DMS 273 treated with DMSO at 0.1 percent for 48 hours (cell line): ENCODE measurements around the gene TUBB3.
"Not testable (repeated sequence)": the region's sequence is repeated elsewhere in the genome, so short reads cannot be mapped to it uniquely, and the experiment has no call there.

Source experiments
- DNase-seq: peaks from one replicate; lab custom pipeline; 2025; lab: John Stamatoyannopoulos, UW

TUBB3 gene

GRCh38 chr16:89922884-89923639 is at the start of gene TUBB3:
TSS of gene TUBB3 (plus strand) at chr16:89923342. CDS start at chr16:89923402, 60 bp downstream.
- DNase-seq = peak; percentile 30

DNA sequence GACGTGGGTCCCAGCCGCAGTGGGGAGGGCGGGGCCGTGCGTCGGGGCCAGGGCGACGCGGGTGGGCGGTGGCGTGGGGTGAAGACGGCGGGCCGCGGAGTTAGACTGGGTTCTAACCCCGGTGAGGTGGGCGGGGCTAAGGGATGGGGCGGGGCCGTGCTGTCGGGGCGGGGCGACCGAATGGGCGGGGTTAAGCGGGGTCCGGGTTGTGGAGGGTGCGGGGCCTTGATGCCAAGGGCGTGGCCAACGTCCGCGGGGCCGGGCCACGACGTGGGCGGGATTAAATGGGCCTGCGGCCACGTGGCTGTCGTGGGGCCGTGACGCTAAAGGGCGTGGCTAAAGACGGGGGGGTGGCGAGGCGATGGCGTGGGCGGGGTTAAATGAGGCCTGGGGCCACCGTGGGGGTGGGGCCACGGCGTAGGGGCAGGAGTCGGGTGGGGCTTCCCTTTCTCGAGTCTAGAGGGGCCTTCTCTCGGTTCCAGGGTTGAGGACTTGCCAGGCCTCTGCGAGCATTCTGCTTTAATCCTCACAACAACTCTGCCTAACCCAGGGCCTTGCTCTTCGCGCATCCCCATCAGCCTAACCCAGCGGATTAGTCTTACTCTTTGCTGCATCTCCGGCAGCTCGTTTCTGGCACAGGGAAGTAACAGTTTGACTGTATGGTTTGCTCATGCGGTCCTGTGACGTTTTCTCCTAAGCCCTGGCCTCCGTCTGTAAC is 49.0 kb upstream of the TUBB3 start:
- peak; percentile 68 for DNase-seq

- not testable (repeated sequence) for DNase-seq
These were observed 44.0 kb upstream of the TUBB3 start for GRCh38 chr16:89879123-89879522.

DNA sequence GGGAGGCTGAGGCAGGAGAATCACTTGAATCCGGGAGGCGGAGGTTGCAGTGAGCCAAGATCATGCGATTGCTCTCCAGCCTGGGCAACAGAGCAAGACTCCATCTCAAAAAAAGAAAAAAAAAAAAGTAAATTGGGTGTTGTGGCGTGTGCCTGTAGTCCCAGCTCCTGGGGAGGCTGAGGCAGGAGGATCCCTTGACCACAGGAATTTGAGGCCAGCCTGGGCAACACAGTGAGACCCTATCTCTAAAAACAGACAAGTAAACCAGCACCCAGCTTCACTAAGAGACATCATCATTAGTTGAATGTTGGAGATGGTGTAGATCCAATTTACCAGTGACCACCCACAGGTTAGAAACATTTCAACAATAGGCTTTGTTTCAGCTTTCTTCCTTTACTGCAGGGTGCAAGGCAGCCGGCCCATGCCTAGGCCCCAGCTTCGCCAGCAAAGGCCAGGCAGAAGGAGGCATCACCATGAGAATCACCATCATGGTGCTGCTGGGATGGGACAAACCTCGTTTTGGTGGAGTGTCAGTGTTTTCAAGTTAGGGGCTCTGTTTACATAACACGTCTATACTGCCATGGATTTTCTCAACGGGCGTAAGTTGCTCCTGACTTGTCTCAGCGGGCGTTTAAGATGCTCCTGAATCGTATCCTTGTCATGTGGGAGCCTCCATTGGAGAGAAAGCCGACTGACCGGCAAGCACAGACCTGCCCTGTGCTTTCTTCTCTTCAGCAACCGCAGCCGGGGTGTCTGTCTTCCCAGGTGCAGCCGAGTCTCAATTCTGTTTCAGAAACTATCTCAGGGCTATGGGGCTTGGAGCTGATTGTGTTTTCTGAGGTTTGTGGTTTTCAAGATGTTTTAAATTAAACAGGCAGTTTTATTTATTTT is 42.4 kb upstream of the TUBB3 start:
- no peak for DNase-seq

- DNase-seq = no peak
These were observed 41.8 kb upstream of the TUBB3 start for GRCh38 chr16:89881368-89881730.

DNA sequence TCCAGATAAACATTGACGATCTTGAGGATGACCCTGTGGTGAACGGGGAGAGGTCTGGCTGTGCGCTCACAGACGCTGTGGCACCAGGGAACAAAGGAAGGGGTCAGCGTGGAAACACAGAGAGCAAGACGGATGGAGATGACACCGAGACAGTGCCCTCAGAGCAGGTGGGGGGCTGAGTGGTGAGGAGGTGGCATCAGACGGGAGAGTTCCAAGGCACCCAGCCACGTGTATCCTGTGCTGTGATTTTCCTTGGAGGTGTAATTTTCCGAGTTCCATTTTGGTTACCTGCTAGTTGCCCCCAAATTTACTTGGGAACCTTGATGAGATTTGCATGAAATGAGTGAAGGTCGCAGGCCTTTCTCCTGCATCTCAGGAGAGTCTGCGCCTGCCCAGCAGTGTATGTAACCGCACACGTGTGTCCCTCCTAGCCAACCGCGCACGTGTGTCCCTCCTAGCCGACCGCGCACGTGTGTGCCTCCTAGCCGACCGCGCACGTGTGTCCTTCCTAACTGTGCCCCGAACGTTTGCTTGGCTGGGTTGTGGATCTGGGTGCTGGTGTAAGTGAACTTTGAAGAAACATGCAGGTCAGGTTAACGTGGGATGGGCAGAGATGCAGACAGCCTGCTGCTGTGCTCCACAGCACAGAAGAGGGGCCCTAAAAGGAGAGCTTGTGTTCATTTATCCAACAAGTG is 39.6 kb upstream of the TUBB3 start:
- no peak for DNase-seq

GRCh38 chr16:89884041-89884421 is 39.1 kb upstream of the TUBB3 start:
- no peak for DNase-seq

GRCh38 chr16:89887243-89887642 is 35.9 kb upstream of the TUBB3 start:
- DNase-seq = no peak

DNA sequence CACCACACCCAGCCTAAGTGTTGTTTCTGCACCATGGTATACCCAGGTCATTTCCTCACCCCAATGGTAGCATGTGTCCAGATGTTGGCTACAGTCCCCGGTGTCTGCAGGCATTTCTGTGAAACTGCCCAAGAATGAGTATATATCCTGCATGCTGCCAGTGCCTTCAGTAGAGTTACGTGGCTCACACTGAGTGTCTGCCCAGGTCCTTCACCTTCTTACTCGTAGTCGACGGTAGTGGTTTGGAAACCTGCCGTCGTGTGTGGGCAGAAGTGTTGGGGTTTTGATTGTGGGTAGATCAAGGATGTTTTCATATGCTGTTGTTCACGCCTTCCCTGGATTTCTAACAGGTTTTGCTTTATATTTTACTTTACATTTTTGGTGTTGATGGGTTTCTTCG is 32.9 kb upstream of the TUBB3 start:
- DNase-seq = no peak

GRCh38 chr16:89890886-89891657 is 32.1 kb upstream of the TUBB3 start:
- no peak for DNase-seq

- DNase-seq = no peak
These were observed 31.0 kb upstream of the TUBB3 start for GRCh38 chr16:89892055-89892630.

GRCh38 chr16:89892635-89893034 is 30.5 kb upstream of the TUBB3 start:
- DNase-seq = no peak

- no peak for DNase-seq
These were observed 29.2 kb upstream of the TUBB3 start for GRCh38 chr16:89893642-89894548.

GRCh38 chr16:89895482-89896250 is 27.5 kb upstream of the TUBB3 start:
- no peak for DNase-seq

GRCh38 chr16:89897204-89897603 is 25.9 kb upstream of the TUBB3 start:
- no peak for DNase-seq

- DNase-seq = no peak
These were observed 24.8 kb upstream of the TUBB3 start for GRCh38 chr16:89898201-89898967.

- no peak for DNase-seq
These were observed 23.2 kb upstream of the TUBB3 start for GRCh38 chr16:89899879-89900481.

GRCh38 chr16:89900885-89901284 is 22.3 kb upstream of the TUBB3 start:
- DNase-seq = no peak
